ENCODE results near the gene VAV2. TPM values are rescaled to one million over a fixed set of nuclear protein-coding genes. Genes with fewer than 3 reads are reported as not detected.
A peak's percentile ranks its signal among the peaks of the same experiment; 100 is the strongest.

VAV2 gene
- total and polyA plus RNA-seq, 9 of the 15 experiments (the other 6 are each of a cell fraction or from before 2014, with no cell fraction given), result 0.01 to 2.7 (median 1.0) TPM; not detected in 1

DNA sequence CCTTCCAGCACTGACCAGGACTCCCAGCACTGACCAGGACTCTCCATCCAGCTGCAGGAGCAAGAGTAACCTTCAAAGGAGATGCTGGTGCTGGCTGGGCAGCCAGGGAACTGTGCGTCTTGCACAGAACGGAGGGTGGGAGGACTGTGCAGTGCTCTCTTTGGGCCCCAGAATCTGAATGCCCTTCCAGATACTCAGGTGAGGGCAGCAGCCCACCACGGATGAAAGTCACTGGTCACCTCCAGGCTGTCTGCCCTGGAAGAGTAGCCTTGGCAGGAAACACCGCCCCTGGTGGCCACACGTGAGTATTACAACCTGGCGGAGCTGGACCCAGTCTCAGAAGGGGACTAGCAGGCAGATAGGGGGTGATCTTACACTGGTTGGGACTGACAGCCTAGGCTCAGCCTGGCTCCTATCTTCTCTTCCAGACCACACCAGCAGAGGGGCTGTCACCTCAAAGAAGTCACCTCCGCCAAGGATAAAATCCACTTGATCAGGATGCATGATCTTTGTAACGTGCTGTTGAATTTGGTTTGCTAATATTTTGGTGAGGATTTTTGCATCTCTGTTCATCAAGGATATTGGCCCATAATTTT lies 249.2 kb downstream of the VAV2 start:
- ChIA-PET POLR2A (interaction anchor here (0.6 kb wide), 2 partner anchors 165 to 359 kb away, joined by 3 read pairs; no protein-coding TSS in a partner anchor), CTCF (ENCODE audit: low intra/inter-chr PET ratio) (no interaction called here)
- FAIRE-seq (peak; percentile 95), ATAC-seq (peak; percentile 96), DNase-seq (ENCODE audit: extremely low read depth in 1 of 4, low spot score in 3 of 4) (peak; percentile 78 to 91 (median 88))
- no peaks in the 10 kb centered on the region for H3K9me3 ChIP-seq (replicated peaks; ENCODE audit: control insufficient read depth, insufficient read depth, low read depth, low read length)
- peaks cover 6% of the 10 kb centered on the region; the same call in 1 of the 2 replicates for H4K20me1 ChIP-seq (replicated peaks; ENCODE audit: control insufficient read depth, insufficient read depth, low read length)
- intact Hi-C loops (cut with micrococcal nuclease), result no loop called here
- H3K9me1 ChIP-seq (ENCODE audit: control insufficient read depth, insufficient read depth, low read length), result no peaks in the 10 kb centered on the region
- peaks cover 0 to 29% of the 10 kb centered on the region in 2 experiments; a peak in 2 of 5 replicates for H3K27me3 ChIP-seq (ENCODE audit: control insufficient read depth in 2 of 2, insufficient read depth in 2 of 2, low read length in 2 of 2)
- BruUV-seq (replicated peaks), result no TSS peak
- no peak overlapping the region for H3K27ac ChIP-seq (ENCODE audit: extremely low read depth, low read depth, low read length)
- no peaks in the 10 kb centered on the region for H3K79me2 ChIP-seq (ENCODE audit: control insufficient read depth, insufficient read depth, low read length)
- H3K4me2 ChIP-seq (ENCODE audit: insufficient read depth, low read length), result no peak overlapping the region
- no peak overlapping the region for H3K9ac ChIP-seq (ENCODE audit: insufficient read depth in 1 of 2, low read depth in 2 of 2, low read length in 2 of 2)
- H3K4me3 ChIP-seq, result no peak overlapping the region
- in situ Hi-C loops (cut with MboI), result no loop called here
- WGBS (ENCODE audit: insufficient coverage, low coverage, missing lambda C conversion rate), result 2% methylated on average over 8 of the region's 8 CpGs
- H3K4me1 ChIP-seq (replicated peaks in 1 of 2; ENCODE audit: control insufficient read depth in 2 of 2, insufficient read depth in 2 of 2, low read length in 2 of 2), result peaks cover 0 to 9% of the 10 kb centered on the region in 2 experiments; a peak in 3 of 5 replicates
- H2AFZ ChIP-seq (ENCODE audit: low read depth, low read length), result no peak overlapping the region
- H3K36me3 ChIP-seq (ENCODE audit: control insufficient read depth, insufficient read depth, low read length), result no peaks in the 10 kb centered on the region
- TF ChIP-seq CBX3 (IDR thresholded peaks at IDR 0.05; ENCODE audit: borderline replicate concordance in 1 of 2, low read length in 2 of 2) (0 out of 3 replicates have a peak, but pooled peaks of 1 of the 2 experiments have one; percentile 26), MYC (IDR thresholded peaks at IDR 0.05; ENCODE audit: low read depth, low read length) (0 out of 2 replicates have a peak, but pooled peaks have one; percentile 20), MYC (CRISPR knock-in tag; IDR thresholded peaks at IDR 0.05; ENCODE audit: borderline replicate concordance, low read depth) (no peak), SLC30A9 (CRISPR knock-in tag; IDR thresholded peaks at IDR 0.05) (no peak), EHMT2 (IDR thresholded peaks at IDR 0.05) (no peak), ETV5 (CRISPR knock-in tag; IDR thresholded peaks at IDR 0.05; ENCODE audit: low read depth) (no peak), ZNF134 (CRISPR knock-in tag; conservative IDR thresholded peaks at IDR 0.05) (no peak), PKNOX1 (IDR thresholded peaks at IDR 0.05) (peak; percentile 71), STAG1 (CRISPR knock-in tag; IDR thresholded peaks at IDR 0.05; ENCODE audit: borderline replicate concordance) (peak; percentile 41; the same call in 1 of the 2 replicates), ETS2 (tag; IDR thresholded peaks at IDR 0.05; ENCODE audit: borderline replicate concordance, poor library complexity, severe bottlenecking) (no peak), FOS (IDR thresholded peaks at IDR 0.05; ENCODE audit: extremely low read depth, insufficient read length) (no peak), CCAR2 (IDR thresholded peaks at IDR 0.05; ENCODE audit: low read depth, low read length) (no peak), SRF (CRISPR knock-in tag; IDR thresholded peaks at IDR 0.05) (no peak)
- TF ChIP-seq, protein P1, sequence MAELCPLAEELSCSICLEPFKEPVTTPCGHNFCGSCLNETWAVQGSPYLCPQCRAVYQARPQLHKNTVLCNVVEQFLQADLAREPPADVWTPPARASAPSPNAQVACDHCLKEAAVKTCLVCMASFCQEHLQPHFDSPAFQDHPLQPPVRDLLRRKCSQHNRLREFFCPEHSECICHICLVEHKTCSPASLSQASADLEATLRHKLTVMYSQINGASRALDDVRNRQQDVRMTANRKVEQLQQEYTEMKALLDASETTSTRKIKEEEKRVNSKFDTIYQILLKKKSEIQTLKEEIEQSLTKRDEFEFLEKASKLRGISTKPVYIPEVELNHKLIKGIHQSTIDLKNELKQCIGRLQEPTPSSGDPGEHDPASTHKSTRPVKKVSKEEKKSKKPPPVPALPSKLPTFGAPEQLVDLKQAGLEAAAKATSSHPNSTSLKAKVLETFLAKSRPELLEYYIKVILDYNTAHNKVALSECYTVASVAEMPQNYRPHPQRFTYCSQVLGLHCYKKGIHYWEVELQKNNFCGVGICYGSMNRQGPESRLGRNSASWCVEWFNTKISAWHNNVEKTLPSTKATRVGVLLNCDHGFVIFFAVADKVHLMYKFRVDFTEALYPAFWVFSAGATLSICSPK (IDR thresholded peaks at IDR 0.05; ENCODE audit: borderline replicate concordance), result no peak
- TF ChIP-seq, protein P2, sequence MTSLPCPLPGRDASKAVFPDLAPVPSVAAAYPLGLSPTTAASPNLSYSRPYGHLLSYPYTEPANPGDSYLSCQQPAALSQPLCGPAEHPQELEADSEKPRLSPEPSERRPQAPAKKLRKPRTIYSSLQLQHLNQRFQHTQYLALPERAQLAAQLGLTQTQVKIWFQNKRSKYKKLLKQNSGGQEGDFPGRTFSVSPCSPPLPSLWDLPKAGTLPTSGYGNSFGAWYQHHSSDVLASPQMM (CRISPR knock-in tag; IDR thresholded peaks at IDR 0.05), result no peak
- TF ChIP-seq, protein P3, sequence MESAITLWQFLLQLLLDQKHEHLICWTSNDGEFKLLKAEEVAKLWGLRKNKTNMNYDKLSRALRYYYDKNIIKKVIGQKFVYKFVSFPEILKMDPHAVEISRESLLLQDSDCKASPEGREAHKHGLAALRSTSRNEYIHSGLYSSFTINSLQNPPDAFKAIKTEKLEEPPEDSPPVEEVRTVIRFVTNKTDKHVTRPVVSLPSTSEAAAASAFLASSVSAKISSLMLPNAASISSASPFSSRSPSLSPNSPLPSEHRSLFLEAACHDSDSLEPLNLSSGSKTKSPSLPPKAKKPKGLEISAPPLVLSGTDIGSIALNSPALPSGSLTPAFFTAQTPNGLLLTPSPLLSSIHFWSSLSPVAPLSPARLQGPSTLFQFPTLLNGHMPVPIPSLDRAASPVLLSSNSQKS (CRISPR knock-in tag; IDR thresholded peaks at IDR 0.05), result no peak
- TF ChIP-seq, protein P4, sequence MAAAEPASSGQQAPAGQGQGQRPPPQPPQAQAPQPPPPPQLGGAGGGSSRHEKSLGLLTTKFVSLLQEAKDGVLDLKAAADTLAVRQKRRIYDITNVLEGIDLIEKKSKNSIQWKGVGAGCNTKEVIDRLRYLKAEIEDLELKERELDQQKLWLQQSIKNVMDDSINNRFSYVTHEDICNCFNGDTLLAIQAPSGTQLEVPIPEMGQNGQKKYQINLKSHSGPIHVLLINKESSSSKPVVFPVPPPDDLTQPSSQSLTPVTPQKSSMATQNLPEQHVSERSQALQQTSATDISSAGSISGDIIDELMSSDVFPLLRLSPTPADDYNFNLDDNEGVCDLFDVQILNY (CRISPR knock-in tag; IDR thresholded peaks at IDR 0.05), result no peak

Measured in K562 (cell line).